ENCODE measurements around the gene NUCKS1.
A peak's percentile ranks its signal among the peaks of the same experiment; 100 is the strongest.

The NUCKS1 gene, protein sequence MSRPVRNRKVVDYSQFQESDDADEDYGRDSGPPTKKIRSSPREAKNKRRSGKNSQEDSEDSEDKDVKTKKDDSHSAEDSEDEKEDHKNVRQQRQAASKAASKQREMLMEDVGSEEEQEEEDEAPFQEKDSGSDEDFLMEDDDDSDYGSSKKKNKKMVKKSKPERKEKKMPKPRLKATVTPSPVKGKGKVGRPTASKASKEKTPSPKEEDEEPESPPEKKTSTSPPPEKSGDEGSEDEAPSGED

DNA sequence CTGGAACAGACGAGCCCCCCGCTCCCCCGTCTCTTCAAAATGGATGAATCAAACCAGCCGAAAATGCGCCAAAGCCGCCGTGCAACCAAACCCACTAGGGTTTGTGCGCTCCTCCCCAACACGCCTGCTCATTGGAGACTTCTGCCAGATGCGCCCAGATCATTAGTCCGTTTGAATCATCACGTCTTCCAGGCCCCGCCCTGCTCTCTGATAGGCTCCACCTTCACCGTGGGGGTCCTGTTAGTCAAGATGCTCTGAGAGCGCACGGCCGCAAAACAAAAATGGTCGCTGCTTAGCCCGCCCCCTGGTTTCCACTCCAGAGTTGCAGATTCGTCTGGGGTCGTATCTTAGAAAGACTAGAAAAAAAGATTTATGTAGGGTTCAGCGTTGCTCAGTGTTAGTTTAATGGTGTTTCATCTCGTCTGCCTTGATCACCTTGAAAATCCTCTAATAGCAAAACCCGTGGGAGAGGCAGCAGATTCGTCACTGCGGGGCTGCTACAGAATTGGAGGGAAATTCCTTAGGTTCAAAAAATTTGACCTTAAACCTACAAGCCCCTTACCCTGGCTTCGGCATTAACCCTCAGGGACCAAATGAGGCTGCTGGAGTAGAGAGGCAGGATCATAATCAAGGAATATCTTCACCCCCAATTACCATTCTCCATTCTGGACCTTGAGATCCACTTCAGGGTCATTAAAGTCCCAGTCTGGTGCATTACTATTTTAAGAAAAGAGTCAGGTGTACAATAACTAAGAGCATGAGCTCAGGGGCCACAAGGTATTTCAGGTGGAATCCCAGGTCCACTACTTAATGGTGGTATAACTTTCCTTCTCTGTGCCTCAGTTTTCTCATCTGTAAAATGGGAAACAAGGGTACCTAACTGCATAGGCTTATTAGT lies at the start of gene NUCKS1:
TSS of gene NUCKS1 (minus strand) at position 45 of the 898 bp plus-strand sequence. CDS start 209 bp downstream, outside the sequence.
- DNase-seq (ENCODE audit: low read depth): peak; percentile 71

DNA sequence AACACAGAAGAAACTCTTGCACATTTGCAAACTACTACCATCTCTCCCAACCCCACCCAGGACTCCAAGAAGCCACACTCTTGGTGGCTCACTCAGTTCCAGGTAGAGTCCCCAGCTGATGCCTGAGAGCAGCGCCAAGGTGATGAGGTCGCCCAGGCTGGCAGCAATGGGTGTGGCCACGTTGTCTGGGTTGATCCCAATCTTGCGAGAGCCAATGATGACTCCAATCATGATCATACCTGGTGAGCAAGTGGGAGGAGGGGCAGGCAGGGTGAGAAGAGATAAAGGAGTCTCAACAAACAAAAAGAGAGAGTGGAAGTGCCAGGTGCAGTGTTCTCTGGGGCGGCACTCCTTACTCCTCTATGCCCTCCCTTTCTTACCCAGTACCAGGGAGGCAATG lies 48.6 kb upstream of the NUCKS1 start:
- DNase-seq (ENCODE audit: low read depth): no peak

DNA sequence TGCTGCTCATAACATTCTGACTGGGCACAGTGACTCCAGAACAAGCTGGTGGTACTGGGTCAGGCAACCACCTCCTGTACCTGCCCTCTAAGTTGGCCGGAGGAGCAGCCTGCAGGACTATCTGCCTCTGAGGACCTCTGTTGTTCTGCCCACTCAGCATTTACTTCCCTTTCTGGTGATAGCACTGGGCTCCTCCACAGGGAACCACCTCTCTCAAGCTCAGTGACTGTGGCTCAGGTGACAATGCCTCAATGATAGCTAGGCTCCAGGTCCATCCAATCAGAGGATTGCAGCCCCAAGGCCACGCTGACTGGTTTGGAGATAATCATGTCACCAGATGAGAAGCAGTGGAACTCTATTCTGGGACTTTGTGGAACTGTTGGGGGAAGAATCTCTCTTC lies 47.2 kb upstream of the NUCKS1 start:
- DNase-seq (ENCODE audit: low read depth): no peak

DNA sequence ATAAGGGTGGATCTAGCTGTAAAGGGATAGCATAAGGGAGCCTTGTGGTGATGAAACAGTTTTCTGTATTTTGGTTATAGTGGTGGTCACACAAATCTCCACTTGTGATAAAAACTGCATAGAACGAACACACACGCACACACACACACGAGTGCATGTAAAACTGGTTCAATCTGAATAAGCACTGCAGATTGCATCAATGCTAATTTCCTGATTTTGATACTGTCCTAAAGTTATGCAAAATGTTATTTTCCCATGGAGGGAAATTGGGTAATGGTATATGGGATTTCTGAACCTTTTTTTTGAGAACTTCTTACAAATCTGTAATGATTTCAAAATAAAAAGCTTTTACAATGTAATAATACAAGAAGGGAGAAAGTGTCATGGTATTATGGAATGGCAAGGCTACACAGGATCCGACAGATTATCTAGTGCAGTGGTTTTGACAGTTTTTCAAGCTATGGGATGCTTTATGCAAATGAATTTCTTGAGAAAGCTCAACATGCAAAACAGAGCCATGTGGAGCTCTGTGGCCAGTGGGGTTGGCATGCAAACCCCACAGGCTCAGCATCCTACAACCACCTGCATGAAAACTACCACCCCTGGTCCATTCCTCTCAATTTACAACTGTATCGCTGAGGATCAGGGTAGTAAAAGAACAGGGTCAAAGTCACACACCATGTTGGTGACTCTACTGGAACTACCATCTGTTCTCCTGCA lies 44.2 kb upstream of the NUCKS1 start:
- no peak for DNase-seq (ENCODE audit: low read depth)

DNA sequence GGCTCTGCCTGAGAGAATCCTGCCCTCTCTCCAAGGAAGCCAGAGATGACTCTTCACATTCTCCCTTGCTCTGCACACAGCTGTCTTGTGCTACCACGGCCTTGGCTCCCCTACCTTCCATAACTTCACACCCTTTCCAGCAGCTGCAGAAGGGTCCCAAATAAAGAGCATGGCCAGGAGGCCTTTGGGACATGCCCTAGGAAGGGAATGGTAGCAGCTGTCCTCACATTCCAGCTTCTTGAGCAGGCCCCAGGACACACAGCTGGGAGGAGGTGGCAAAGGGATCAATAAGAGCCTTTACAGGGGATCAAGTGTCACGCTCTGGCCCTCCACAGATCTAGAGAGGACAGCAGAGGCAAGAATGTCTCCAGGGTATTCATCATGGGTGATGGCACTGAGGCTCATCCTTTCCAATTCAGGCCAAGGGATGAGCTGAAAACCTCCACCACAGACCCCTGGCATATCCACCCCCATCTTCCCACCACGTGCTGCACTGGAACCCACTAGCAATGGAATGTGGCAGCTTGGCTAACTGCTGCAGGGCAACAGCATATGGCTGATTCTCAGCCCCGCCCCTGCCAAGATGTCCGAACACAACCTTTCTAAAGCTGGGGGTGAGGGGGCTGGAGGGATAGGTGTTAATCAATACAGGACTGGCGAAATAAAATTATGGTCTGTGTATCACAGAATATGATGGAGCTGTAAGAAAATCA lies 43.1 kb upstream of the NUCKS1 start:
- no peak for DNase-seq (ENCODE audit: low read depth)

DNA sequence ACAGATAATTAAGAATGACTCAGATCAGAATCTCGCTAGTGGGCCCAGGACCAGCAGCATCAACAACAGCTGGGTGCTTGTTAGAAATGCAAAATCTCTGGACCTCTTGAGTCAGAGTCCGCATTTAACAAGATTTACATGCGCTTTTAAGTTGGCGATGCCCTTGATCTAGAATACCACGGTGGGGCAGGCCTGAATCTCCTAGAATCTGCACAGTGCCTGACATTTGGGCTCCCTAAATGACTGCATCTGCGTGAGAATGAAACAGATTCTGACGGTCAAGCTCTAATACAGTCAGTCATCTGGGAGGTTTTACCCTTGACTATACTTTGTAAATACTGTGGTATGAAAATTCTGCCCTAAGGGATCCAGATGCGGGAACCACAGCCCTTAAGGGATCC lies 42.5 kb upstream of the NUCKS1 start:
- no peak for DNase-seq (ENCODE audit: low read depth)

DNA sequence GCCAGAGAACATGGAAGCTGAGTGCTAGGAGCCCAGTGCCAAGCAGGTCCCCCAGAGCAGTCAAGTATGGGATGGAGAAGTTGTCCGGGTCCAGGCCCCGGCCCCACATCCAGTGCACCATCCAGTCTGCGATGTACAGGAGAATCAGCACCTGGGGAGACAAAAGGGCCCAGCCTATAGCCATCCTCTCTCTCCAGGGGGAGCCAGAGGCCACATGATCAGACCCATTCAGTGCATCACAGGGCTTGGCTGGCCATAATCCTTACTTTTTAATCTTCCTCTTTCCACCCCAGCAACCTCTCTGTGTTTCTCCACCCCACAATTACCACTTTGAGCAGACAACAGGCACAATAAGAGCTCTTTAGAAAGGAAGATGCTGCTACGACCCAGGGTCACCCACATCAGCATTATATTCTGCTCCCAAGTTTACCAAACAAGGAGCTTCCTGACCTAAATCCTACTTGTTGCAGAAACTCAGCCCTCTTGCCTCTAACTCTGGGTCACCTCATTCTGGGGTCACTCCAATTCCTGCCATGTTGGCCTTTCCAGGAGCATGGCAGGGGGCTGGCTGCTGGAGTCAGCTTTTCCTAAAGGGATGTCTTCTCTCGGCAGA lies 41.7 kb upstream of the NUCKS1 start:
- DNase-seq (ENCODE audit: low read depth): no peak

DNA sequence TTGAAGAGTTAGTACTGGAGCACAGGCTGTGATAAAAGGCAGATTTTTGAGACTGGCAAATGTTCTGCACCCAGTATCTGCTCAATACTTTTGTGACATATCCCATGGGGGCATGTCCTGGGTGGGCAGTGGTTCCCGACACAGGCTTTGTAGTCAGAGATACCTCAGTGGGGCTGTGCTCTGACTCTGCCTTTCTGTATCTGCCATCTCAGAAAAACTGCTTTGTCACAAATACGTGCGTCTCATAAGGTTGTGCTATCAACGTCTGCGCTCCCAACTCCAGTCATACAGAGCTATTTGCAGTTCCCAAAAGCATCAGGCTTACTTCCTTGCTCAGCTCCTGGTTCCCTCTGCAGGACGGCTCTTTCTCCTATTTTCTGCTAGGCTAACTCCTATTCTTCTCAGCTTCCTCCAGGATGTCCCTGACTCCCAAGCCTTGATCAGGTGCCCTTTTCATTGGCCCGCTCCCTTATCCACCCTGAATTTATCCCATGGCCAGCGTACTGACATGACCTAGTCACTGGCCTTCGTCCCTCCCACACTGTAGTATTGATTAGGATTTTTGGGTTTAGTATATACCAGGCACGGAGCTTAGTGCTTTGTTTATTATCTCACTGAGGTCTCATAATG lies 37.4 kb upstream of the NUCKS1 start:
- no peak for DNase-seq (ENCODE audit: low read depth)

DNA sequence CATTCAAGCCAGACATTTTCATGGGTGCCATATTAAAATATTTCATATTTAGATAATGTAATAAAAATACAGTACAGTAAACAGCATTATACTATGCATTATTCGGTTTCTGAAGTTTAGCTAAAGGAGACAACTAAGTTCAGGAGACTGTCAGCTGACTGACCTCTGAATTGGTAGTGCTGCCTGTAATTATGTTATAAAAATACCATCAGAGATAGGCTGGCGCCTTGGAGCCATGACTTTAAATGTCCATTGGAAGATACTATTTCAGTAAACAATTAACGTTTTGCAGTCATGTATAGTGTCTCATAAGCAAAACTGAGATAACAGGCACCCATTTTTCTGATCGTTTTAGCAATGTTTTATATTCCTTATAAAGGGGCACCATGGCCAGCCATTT lies 36.6 kb upstream of the NUCKS1 start:
- DNase-seq (ENCODE audit: low read depth): no peak

DNA sequence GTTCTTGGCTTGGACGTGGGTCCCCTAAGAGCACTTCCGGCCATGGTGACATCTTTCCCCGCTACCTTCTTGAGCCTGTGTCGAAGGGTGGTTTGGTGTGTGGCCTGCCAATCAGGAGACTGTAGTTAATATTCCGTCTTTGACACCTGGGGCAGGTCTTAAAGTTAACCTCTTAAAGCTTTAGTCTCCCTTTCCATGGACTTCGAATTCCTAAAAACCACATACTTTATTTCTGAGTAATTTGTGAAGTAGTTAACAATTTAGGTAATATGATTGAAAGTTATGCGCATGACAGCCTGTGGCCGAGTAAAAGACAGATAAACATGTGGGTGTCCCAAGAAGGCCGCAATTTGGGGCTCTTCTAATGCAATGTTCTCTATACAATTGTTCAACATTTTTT lies 35.5 kb upstream of the NUCKS1 start:
- no peak for DNase-seq (ENCODE audit: low read depth)

DNA sequence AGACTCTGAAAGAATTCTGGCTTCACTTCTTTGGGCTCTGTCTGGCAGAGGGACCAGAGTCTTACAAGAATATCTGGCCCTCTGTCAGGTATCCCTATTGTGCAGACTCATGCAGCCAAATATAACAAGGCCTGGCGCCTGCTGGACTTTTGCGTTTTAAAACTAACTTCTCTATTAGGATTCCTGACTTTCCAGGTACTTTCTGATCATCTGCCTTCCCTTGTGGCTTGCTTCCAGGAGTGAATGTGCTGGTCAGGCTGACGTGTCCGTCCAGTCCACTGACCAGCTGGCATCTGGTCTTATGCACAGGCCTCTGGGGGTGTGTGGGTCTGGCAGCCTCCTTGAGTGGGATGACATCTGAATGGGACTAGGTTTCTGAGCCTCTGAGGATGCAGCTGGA lies 33.9 kb upstream of the NUCKS1 start:
- DNase-seq (ENCODE audit: low read depth): no peak

DNA sequence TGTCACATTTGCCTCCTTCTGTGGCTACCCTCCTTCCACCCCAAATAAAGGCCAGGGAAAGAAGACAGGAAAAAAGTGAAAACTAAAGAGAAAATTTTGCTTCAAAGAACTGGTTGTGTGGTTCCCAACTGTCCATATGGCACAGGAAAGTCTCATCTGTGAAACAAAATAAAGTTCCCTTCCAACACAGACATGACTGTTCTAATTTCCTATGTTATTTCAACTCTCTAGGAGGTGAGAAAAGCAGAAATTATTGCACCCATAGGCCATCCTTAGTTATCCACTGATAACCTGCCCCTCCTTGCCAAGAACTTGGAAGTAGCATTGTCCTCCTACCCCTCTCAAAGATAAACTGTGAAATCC lies 33.4 kb upstream of the NUCKS1 start:
- DNase-seq (ENCODE audit: low read depth): no peak

DNA sequence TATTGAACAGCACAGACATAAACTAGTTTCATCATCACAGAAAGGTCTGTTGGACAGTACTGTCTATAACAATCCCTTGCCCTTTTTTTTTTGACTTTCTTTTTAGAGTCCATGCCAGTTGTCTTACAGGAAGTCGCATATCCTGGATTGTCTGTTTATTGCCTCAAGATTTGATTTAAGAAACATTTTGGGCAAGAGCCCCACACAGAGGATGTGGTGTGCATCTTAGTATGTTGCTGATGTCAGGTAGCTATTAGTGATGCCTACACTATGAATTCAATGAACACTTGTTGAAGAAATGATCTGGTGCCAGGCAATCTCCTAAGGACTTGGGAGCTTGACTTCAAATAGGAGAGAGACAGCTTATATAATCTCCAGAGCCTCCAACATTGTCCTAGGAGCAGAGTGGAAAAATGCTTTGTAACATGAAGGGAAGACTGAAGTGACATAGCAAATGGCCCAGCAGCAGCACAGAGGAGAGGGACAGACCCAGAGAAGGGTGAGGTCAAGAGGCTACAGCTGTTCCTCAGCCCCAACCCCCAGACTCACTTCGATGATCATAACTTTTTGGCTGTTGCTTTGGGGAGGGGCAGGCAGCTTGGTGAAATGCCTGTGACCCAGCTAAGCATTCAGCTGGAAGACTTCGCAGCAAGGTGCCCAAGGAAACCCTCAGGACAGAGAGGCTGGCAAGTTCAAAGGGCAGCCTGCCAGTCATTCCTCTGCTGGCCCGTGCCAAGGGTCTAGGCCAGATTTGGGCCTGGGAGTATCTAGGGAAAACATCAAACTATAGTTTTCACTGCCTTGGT lies 32.8 kb upstream of the NUCKS1 start:
- DNase-seq (ENCODE audit: low read depth): no peak

DNA sequence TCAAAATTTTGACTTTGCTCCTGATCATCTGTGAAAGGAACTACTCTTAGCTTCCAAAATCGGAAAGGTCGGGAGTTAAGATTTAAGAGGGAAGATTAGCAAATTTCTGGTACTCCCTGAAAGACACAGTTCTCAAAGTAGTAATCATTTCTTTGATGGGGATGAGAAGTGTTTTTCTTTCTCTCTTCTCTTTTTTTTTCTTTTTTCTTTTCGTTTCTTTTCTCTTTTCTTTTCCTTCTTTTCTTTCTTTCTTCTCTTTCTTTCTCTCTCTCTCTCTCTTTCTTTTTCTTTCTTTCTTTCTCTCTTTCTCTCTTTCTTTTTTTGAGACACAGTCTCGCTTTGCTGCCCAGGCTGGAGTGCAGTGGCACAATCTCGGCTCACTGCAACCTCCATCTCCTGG lies 30.4 kb upstream of the NUCKS1 start:
- DNase-seq (ENCODE audit: low read depth): no peak

DNA sequence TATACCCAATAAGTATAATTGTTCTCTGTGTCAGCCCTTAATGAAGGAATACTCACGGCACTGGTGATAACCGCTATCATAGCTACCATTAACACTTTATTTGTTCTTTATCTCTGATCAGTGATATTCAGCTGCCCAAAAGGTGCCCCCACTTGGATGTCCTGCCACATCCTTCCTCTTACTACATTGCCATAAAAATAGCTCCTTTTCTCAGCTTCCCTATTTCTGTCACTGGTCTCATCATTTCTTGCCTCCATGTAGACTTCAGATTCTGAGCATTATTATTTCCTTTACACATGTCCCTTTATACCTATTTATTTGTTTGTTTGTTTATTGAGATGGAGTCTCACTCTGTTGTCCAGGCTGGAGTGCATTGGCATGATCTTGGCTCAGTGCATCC lies 28.0 kb upstream of the NUCKS1 start:
- no peak for DNase-seq (ENCODE audit: low read depth)

DNA sequence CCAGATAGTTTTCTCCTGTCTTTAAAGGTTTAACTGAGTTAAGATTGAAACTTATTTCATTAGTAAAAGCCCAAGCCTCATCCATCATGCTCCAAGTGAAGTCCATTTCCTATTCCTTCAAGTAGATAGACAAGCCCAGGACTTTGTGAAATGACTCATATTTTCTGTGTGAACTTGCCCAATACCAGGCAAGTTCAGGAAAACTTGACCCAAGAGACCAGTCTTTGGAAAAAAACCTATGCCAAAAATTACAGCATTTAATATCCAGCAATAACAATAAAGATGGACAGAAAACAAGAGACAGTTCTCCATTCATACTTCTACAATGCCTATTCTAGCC lies 25.7 kb upstream of the NUCKS1 start:
- no peak for DNase-seq (ENCODE audit: low read depth)

DNA sequence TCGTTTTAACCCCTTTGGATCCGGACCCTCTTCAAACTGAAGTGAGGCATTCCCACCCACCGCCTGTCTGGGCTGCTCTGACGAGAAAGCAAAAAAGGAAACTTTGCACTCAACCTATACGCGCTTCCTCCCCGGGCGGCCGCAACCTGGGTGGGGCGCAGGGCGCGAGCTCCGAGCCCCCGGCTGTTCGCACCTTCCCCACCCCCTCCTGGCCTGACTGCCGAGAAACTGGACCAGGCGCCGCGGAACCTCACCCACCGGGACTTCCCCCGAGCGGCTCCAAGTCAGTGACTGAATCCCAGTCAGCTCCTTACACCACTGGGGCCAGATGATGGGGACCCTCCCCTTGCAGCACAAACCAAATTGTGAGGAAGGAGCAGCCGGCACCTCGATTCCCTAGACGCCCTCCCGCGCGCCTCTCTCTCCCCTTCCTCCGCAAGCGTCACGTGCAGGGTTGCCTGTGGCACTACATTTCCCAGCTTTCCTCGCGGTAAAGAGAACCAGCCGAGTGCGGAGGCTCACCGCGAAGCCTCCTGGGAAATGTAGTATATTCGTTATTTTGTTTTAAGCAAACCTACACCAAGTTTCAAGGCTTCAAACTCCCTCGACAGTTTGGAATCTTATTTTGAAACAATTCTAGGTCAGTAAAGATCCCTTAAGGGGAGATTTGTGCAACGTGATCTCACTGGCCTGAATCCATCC lies 25.2 kb upstream of the NUCKS1 start, which contains the start of gene RAB29:
TSS of gene RAB29 (minus strand) at position 468 of the 702 bp plus-strand sequence. CDS start 526 bp downstream, outside the sequence.
- peak; percentile 56 for DNase-seq (ENCODE audit: low read depth)

DNA sequence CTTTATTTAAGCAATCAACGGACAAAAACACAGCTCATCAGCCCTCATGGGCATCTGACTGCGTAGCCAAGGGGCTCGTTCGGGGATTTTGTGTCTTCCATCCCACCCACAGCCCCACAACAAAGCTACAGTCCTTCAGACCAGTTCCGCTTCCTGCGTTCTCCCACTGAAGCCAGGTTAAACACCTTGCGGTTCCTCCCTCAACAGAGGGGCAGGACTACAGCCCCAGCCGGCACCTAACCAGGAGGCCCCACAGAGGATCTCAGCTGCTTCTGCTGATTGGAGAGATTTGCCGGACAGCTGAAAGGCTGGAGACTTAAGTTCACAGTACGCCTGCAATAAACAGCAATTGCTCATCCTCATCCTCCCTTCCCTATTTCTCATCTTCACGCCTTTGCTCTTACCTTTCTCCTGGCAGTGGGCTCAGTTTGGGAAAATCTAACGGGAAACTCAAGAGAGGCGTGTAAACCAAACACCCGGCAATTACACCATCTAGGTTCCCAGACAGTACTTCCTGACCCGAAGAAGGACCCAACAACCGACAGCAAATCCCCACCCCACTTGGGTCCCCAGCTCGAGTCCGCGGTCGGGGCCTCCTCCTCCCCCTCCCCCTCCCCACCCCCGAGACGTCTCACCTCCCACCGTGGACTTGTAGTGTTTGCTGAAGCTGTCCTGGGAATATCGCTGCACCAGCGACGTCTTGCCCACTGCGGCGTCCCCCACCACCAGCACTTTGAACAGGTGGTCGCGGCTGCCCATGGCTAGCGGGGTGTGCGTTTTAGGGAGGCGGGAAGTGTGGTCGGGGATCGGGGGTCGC lies 24.4 kb upstream of the NUCKS1 start:
- DNase-seq (ENCODE audit: low read depth): no peak

DNA sequence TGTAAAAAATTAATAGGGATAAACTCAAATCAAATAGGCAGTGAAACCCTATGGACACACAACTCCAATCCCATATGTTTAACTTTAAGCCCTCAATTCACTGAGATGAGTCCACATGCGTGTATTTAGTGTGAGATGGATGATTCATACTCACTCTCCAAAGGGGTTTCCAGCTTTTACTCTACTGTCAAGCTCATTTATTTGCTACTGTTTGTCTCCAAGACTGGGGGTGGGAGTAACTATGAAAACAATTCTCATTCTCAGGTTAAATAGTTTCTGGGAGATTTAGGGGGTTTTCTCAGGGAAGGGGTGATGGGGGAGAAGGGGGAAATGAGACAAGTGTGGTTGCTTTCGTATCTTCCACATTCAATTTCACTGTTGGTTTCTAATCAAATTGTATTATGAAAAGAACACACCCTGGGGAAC lies 22.6 kb upstream of the NUCKS1 start:
- DNase-seq (ENCODE audit: low read depth): no peak
